Gastroesophageal sphincter (tissue), 4 donors: ENCODE data around the gene EPM2AIP1. TPM values are rescaled to one million over a fixed set of nuclear protein-coding genes. Genes with fewer than 3 reads are reported as not detected.
A peak's percentile ranks its signal among the peaks of the same experiment; 100 is the strongest.

ENCODE experiments used
- ATAC-seq: fragments of 150-250 bp; one replicate; pipeline ENCODE4 v1.9.1; 2016; ENCODE audit warnings: mild to moderate bottlenecking, moderate library complexity
- H3K27ac ChIP-seq, 4 donors: fragments of 200-600 bp; sonication (generic) in 3 of 4; 1 replicate in 3 of 4; 2 replicates in 1 of 4; pipeline ENCODE4 v1.5.1; 2016 to 2019
- H3K27me3 ChIP-seq: fragments of 200-600 bp; sonication (generic); one replicate; pipeline ENCODE4 v1.5.1; 2019
- H3K36me3 ChIP-seq, 2 donors: fragments of 200-600 bp; sonication (generic); one replicate each; pipeline ENCODE4 v1.5.1; 2019; ENCODE audit warnings: control low read depth in 1 of 2
- H3K4me1 ChIP-seq, 3 donors: fragments of 200-600 bp; sonication (generic); 1 replicate in 2 of 3; 2 replicates in 1 of 3; pipeline ENCODE4 v1.5.1; 2016 to 2019; ENCODE audit warnings: control low read depth in 2 of 3
- H3K4me3 ChIP-seq, 2 donors: fragments of 200-600 bp; sonication (generic); one replicate each; pipeline ENCODE4 v1.5.1; 2019; ENCODE audit warnings: mild to moderate bottlenecking in 1 of 2, moderate library complexity in 1 of 2
- H3K9me3 ChIP-seq, 3 donors: fragments of 200-600 bp; sonication (generic); one replicate each; pipeline ENCODE4 v1.5.1; 2017 to 2019; ENCODE audit warnings: control low read depth in 2 of 3
- EP300 ChIP-seq: sonication (generic); formaldehyde crosslinking; IDR thresholded peaks from one replicate; pipeline ENCODE4 v1.6.1; 2017; ENCODE audit warnings: antibody characterized with exemption, mild to moderate bottlenecking
- POLR2A ChIP-seq, 2 donors: fragments of 450-650 bp; IDR thresholded peaks; one replicate each; pipeline ENCODE4 v1.6.1; 2017; ENCODE audit warnings: antibody characterized with exemption in 2 of 2, mild to moderate bottlenecking in 2 of 2, moderate library complexity in 1 of 2
- POLR2AphosphoS5 ChIP-seq: sonication (generic); formaldehyde crosslinking; IDR thresholded peaks from one replicate; pipeline ENCODE4 v1.6.1; 2017; ENCODE audit warnings: antibody characterized with exemption
- WGBS, 2 donors: methylation state at CpG; one replicate each; pipeline ENCODE4 v1.1.5; 2018; ENCODE audit warnings: low coverage in 1 of 2; 5-methylcytosine and 5-hydroxymethylcytosine counted together
- total RNA-seq, 4 donors: library from RNA; depleted of rRNA; stranded (reverse); fragments of >200 nt; gene quantifications; one replicate each; pipeline ENCODE4 v1.1.0, GENCODE V29; 2016
- TF ChIP-seq, protein P1 (sequence below), 4 experiments: fragments of 200-600 bp in 2 of 4; fragments of 450-650 bp in 2 of 4; sonication (generic) in 1 of 4; IDR thresholded peaks; one replicate each; pipeline ENCODE4 v1.5.1; 2017 to 2019; ENCODE audit warnings: antibody characterized with exemption in 4 of 4, mild to moderate bottlenecking in 2 of 4, moderate library complexity in 2 of 4

Gene EPM2AIP1
- total RNA-seq, 4 donors from 2014 or later = 7.6 to 20.2 (median 13.5) TPM

DNA sequence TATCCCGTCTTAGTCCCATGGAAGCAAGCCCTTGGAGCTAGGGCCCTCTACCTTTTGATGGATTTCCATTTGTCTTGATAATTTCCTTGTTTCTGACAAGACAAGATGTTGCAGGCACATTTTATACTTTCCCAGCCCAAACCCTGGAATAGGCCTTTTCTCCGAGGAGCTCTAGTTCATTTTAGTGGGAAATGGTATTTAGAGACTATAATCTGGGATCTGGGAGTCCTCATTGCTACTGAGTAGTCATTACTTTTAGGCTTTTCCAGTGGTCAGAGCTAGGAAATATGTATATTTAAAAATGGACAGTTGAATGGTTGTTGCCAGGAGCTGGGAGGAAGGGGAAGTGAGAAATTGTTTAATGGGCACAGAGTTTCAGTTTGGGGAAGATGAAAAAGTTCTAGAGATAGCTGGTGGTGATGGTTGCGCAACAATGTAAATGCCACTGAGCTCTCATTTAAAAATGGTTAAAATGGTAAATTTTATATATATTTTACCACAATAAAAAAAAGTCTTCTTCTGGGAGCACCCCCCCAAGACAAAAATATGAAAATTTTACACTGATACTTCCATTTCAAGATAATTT lies 32.0 kb upstream of the EPM2AIP1 start:
- Histone ChIP-seq H3K4me1 (peaks cover 0 to 15% (median 0%) of the 10 kb centered on the region in 3 donors), H3K4me3 (no peak overlapping the region), H3K9me3 (no peaks in the 10 kb centered on the region), H3K27me3 (no peaks in the 10 kb centered on the region), H3K36me3 (peaks cover 5 to 96% of the 10 kb centered on the region in 2 donors), H3K27ac (no peak overlapping the region)
- TF ChIP-seq, protein P1, sequence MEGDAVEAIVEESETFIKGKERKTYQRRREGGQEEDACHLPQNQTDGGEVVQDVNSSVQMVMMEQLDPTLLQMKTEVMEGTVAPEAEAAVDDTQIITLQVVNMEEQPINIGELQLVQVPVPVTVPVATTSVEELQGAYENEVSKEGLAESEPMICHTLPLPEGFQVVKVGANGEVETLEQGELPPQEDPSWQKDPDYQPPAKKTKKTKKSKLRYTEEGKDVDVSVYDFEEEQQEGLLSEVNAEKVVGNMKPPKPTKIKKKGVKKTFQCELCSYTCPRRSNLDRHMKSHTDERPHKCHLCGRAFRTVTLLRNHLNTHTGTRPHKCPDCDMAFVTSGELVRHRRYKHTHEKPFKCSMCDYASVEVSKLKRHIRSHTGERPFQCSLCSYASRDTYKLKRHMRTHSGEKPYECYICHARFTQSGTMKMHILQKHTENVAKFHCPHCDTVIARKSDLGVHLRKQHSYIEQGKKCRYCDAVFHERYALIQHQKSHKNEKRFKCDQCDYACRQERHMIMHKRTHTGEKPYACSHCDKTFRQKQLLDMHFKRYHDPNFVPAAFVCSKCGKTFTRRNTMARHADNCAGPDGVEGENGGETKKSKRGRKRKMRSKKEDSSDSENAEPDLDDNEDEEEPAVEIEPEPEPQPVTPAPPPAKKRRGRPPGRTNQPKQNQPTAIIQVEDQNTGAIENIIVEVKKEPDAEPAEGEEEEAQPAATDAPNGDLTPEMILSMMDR (IDR thresholded peaks at IDR 0.05) = no peak
- TF ChIP-seq POLR2A (IDR thresholded peaks at IDR 0.05) (no peak), POLR2AphosphoS5 (no peak), EP300 (no peak)
- 89 to 92% methylated on average over 2 to 3 of the region's 3 CpGs for WGBS, 2 donors
- ATAC-seq = no peak

DNA sequence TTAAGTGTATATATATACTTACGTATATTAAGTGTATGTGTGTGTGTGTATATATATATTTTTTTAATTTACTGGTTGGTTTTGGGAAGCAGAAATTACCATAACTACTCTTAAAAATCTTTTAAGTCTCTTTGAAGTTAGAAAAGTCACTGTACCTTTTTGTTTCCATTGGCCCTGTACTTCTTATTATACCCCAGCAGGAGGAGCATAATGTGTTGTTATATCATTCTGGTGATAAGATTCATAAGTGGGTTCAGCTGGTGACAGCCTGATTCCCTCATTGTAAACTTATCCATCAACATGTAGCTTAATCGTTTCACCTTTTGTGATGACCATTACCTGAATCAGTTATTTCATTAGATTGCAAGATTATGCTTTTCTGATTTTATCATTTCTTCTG lies 31.2 kb upstream of the EPM2AIP1 start:
- no peak for ATAC-seq
- 76 to 87% methylated on average over 2 of the region's 2 CpGs for WGBS, 2 donors
- Histone ChIP-seq H3K9me3 (no peaks in the 10 kb centered on the region), H3K27me3 (no peaks in the 10 kb centered on the region), H3K4me1 (peaks cover 0 to 12% (median 0%) of the 10 kb centered on the region in 3 donors), H3K4me3 (no peak overlapping the region), H3K27ac (no peak overlapping the region), H3K36me3 (peaks cover 5 to 96% of the 10 kb centered on the region in 2 donors)
- no peak for TF ChIP-seq POLR2AphosphoS5
- TF ChIP-seq, protein P1 (IDR thresholded peaks at IDR 0.05) = peak; percentile 41 to 62 (median 48)

DNA sequence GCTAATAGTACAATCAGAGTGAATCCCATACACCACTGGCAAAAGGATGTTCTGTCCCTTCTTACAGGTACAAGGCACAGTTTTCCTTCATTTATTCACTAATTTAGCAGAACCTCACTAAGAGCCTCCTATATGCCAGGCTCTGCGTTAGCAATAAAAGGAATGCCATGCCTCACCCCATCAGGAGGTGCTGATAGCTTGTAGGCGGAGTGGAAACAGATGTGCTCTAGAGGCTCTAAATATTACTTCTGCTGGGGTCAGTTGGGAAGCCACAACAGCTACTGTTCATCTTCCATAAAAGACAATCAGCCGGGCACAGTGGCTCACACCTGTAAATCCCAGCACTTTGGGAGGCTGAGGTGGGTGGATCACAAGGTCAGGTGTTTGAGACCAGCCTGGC lies 24.8 kb upstream of the EPM2AIP1 start:
- no peak overlapping the region for H3K27ac ChIP-seq
- ATAC-seq = no peak

DNA sequence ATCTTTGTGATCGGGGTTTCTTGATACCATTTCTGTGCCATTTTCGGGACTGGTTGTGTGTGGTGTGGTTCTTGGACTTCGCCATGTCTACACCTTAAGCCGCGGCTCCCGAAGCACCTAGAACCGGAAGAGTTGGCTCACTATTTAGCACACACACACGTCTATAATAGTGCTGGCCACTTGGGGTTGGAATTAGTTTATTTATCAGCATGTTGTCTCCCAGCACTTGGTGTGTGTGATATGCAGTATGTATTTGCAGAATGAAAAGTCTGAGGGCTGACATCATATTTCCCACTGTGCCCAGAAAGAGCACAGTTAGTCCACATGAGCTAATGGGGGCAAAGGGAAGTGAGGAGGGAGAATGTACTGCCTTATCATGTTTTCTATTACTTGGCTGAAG lies 24.0 kb upstream of the EPM2AIP1 start:
- TF ChIP-seq POLR2AphosphoS5 (no peak), POLR2A (IDR thresholded peaks at IDR 0.05) (no peak), EP300 (no peak)
- TF ChIP-seq, protein P1 (IDR thresholded peaks at IDR 0.05) = no peak
- H3K9me3 ChIP-seq = no peaks in the 10 kb centered on the region
- no peaks in the 10 kb centered on the region for H3K27me3 ChIP-seq
- H3K36me3 ChIP-seq = peaks cover 5 to 100% of the 10 kb centered on the region in 2 donors
- no peak overlapping the region for H3K27ac ChIP-seq
- no peak overlapping the region for H3K4me3 ChIP-seq
- WGBS, 2 donors = 80 to 92% methylated on average over 2 to 4 of the region's 8 CpGs
- H3K4me1 ChIP-seq = no peaks in the 10 kb centered on the region
- ATAC-seq = no peak

More for the DNA sequence above, 24.8 kb upstream of the EPM2AIP1 start:
- no peak for TF ChIP-seq POLR2AphosphoS5
- TF ChIP-seq, protein P1 (IDR thresholded peaks at IDR 0.05) = no peak
- no peaks in the 10 kb centered on the region for H3K27me3 ChIP-seq
- peaks cover 5 to 100% of the 10 kb centered on the region in 2 donors for H3K36me3 ChIP-seq
- no peak overlapping the region for H3K4me3 ChIP-seq
- H3K4me1 ChIP-seq = no peaks in the 10 kb centered on the region
- H3K9me3 ChIP-seq = no peaks in the 10 kb centered on the region
- WGBS, 2 donors = 96% methylated on average over 3 of the region's 3 CpGs; no CpG with 5 or more reads in 1 of the 2 donors

DNA sequence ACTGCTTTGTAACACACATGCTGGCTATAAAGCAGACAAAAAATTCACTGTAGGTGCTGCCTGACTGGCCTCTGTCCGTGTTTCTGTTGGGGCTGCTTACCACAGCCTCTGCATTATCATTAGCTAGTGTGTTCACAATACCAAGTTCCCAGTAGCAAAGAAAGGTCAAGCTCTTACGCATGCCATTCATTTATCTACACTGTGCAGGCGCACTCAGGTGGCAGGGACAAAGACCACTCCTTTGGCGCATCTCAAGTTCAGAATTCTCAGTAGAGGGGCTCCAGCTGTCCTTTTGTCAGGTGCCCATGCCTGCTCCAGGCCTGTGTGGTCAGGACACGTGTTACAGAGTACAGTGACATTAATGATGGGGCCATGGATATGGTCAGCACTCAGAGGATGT lies 22.7 kb upstream of the EPM2AIP1 start:
- TF ChIP-seq EP300 (no peak), POLR2AphosphoS5 (no peak), POLR2A (IDR thresholded peaks at IDR 0.05) (no peak)
- TF ChIP-seq, protein P1 (IDR thresholded peaks at IDR 0.05) = no peak
- Histone ChIP-seq H3K27me3 (no peaks in the 10 kb centered on the region), H3K9me3 (no peaks in the 10 kb centered on the region), H3K36me3 (peaks cover 0 to 100% of the 10 kb centered on the region in 2 donors), H3K27ac (no peak overlapping the region), H3K4me3 (no peak overlapping the region), H3K4me1 (no peaks in the 10 kb centered on the region)
- 67 to 91% methylated on average over 1 to 4 of the region's 5 CpGs for WGBS, 2 donors
- ATAC-seq = no peak
